GM12875 (cell line): ENCODE measurements around the gene IL1RL2.

Source experiments
- H3K4me3 ChIP-seq: one replicate; pipeline ENCODE4 v1.5.1; 2011; ENCODE audit warnings: low read depth, low read length, control low read depth
- CTCF ChIP-seq: IDR thresholded peaks from 2 replicates; pipeline ENCODE4 v1.5.1; 2011; ENCODE audit warnings: low read depth, mild to moderate bottlenecking, control low read depth, inconsistent platforms, low read length, moderate library complexity, borderline replicate concordance; ENCODE audit not compliant: insufficient read depth

Gene IL1RL2

GRCh38 chr2:102253753-102254150 lies 66.9 kb downstream of the IL1RL2 start:
- no peak for TF ChIP-seq CTCF
- H3K4me3 ChIP-seq, result no peak overlapping the region

GRCh38 chr2:102256276-102256675 lies 69.5 kb downstream of the IL1RL2 start:
- TF ChIP-seq CTCF, result no peak
- no peak overlapping the region for H3K4me3 ChIP-seq

GRCh38 chr2:102256874-102257462 lies 70.1 kb downstream of the IL1RL2 start:
- no peak overlapping the region for H3K4me3 ChIP-seq
- TF ChIP-seq CTCF, result no peak

- no peak for TF ChIP-seq CTCF
- no peak overlapping the region for H3K4me3 ChIP-seq
Observed at GRCh38 chr2:102258025-102258385, 71.2 kb downstream of the IL1RL2 start.

GRCh38 chr2:102258386-102259074 lies 71.7 kb downstream of the IL1RL2 start:
- no peak for TF ChIP-seq CTCF
- H3K4me3 ChIP-seq, result no peak overlapping the region

- TF ChIP-seq CTCF, result no peak
- H3K4me3 ChIP-seq, result no peak overlapping the region
Observed at GRCh38 chr2:102261467-102262135, 74.8 kb downstream of the IL1RL2 start.
